Mononuclear cell (primary cell): ENCODE measurements around the gene DAPK3. TPM values are rescaled to one million over a fixed set of nuclear protein-coding genes. Genes with fewer than 3 reads are reported as not detected.

ENCODE experiments used
- H3K27me3 ChIP-seq: 2 replicates; pipeline ENCODE4 v1.6.0; 2011; ENCODE audit warnings: low read length, control low read depth; ENCODE audit not compliant: insufficient read depth
- H3K4me1 ChIP-seq: 2 replicates; pipeline ENCODE4 v1.5.1; 2011; ENCODE audit warnings: mild to moderate bottlenecking, low read length, control low read depth; ENCODE audit not compliant: insufficient read depth
- H3K4me3 ChIP-seq: 2 replicates; pipeline ENCODE4 v1.5.1; 2011; ENCODE audit warnings: mild to moderate bottlenecking, low read length, moderate library complexity
- H3K9me3 ChIP-seq: 2 replicates; pipeline ENCODE4 v1.5.1; 2011; ENCODE audit warnings: low read depth, mild to moderate bottlenecking, control low read depth, low read length
- total RNA-seq: library from RNA; depleted of rRNA; stranded (reverse); fragments of >200 nt; gene quantifications from one replicate; pipeline ENCODE4 v1.2.3, GENCODE V29; 2012

The DAPK3 gene
- total RNA-seq, 1 donor: 17.8 TPM

DNA sequence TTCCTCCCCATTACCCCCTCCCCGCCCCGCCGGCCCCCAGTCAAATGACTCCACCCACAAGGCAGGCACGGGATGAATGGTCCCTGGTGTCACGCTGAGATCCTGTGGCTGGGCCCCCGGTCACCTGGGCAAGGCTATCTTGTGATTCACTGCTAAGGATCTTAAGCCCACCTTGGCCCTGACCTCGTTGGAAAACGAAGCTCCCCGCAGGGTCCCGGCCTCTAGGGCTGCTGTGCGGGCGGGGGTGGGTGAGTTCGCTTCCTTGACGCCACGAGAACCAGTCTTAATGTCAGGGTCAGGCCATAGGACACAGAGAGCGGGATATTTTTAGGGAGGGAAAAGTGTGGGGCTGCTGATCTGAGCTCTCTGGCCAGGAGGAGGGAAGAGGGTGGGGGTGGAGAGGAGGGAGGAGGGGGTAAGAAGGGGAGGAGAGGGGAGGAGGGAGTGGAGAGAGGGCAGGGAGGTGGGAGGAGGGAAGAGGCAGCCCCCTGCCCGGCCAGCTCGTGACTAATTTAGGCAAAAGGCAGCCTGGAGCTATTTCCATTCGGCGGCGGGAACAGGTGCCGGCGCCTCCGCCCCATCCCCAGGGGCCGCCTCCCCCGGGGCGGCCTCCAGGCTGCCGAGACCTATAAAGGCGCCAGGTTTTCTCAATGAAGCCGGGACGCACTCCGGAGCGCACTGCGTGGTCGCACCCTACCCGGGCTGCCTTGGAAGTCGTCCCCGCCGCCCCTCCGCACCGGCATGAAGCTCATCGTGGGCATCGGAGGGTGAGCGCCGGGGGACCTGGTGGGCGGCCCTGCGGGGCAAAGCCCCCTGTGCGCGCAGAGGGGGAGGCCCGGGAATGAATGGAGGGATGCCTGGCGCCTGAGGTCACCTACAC, 37.7 kb downstream of the DAPK3 start, which contains the start of gene NMRK2:
TSS of gene NMRK2 (plus strand) at position 139 of the 880 bp plus-strand sequence. CDS start at position 742, 603 bp downstream.
- Histone ChIP-seq H3K4me3 (no peak within 1 kb of the TSS), H3K9me3 (no peaks in the 10 kb centered on the region), H3K27me3 (peaks cover 7% of the 10 kb centered on the region), H3K4me1 (no peaks in the 10 kb centered on the region)

DNA sequence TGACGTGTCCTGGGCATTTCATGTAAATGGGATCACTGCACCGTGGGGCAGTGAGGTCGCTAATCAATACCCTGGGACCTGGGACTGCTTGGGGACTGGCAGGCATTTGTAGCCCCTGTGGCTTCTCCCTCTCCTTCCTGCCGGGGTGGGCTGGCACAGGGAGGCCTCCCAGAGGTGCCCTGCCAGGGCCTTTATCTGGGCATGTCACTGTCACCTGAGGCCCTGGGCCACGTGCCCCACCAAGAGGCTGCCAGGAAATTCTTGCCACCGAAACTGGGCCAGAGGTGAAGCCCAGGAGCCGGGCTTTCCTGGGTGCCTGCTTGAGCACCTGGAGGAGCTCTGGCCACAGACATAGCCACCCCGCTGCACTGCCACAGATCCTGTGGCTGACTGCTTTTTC, 39.9 kb downstream of the DAPK3 start:
- no peak overlapping the region for H3K4me3 ChIP-seq
- H3K27me3 ChIP-seq: peaks cover 7% of the 10 kb centered on the region
- H3K9me3 ChIP-seq: no peaks in the 10 kb centered on the region
- no peaks in the 10 kb centered on the region for H3K4me1 ChIP-seq

DNA sequence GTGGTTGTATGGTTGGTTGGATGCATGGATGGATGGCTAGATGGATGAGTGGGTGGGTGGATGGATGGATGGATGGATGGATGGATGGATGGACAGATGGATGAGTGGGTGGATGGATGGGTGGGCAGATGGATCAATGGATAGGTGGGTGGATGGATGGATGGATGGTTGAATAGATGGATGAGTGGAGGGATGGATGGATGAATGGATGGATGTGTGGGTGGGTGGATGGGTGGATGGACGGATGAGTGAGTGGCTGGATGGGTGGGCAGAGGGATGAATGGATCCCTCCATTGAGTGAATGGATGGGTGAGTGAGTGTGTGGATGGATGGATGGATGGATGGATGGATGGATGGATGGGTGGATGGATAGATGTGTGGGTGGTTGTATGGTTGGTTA, 47.0 kb downstream of the DAPK3 start:
- Histone ChIP-seq H3K27me3 (no peaks in the 10 kb centered on the region), H3K4me1 (no peaks in the 10 kb centered on the region), H3K9me3 (no peaks in the 10 kb centered on the region), H3K4me3 (no peak overlapping the region)

DNA sequence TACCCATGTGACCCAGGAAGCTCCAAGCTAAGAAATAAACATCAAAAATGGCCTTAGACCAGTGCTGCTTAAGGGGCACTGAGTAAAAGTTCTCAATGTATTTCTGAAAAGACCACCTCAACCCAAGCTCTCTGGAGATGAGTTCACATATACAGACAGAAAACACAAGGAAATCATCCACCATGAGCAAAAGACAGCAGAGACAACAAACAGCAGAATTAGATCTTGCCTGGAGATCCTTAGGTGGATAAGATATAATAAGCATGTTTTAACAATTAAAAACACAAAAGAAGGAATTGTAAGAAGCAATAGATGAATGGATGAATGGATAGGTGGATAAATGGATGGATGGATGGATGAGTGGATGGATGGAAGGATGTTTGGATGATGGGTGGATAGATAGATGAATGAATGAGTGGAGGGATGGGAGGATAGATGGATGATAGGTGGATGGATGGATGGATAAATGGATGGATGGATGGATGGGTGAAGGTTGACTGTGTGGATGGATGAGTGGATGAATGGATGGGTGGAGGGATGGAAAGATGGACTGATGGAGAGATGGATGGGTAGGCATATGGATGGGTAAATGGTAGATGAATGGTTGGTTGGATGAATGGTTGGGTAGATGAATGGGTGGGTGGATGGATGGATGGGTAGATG, 47.7 kb downstream of the DAPK3 start:
- Histone ChIP-seq H3K4me1 (no peaks in the 10 kb centered on the region), H3K4me3 (no peak overlapping the region), H3K9me3 (no peaks in the 10 kb centered on the region), H3K27me3 (no peaks in the 10 kb centered on the region)

DNA sequence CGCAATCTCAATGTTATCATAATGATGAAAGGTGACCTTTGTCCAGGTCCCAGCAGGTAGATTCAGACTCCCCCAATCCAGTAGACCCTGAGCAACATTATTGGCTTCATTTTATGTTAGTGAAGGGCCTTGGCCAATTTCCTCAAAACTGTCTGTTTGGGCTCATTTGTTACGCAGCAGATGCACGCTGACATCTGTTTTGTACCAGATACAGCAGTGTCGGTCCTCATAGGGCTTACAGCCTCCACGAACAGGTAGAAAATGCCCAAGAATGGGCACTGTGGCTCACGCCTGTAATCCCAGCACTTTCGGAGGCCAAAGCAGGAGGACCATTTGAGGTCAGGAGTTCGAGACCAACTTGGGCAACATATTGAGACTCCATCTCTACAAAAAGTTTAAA, 51.1 kb downstream of the DAPK3 start:
- Histone ChIP-seq H3K27me3 (no peaks in the 10 kb centered on the region), H3K9me3 (no peaks in the 10 kb centered on the region), H3K4me3 (no peak overlapping the region), H3K4me1 (no peaks in the 10 kb centered on the region)

DNA sequence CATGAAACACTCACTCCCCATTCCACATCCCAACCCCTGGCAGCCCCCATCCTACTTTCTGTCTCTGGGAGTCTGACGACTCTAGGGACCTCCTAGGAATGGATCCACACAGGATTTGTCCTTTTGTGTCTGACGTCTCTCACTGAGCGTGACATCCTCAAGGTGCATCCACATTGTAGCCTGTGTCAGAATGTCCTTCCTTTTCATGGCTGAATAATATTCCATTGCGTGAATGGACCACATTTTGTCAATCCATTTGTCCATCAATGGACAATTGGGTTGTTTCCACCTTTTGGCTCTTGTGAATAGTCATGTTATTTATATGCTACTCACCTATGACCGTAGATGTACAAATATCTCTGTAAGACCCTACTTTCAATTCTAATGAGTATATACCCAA, 54.9 kb downstream of the DAPK3 start:
- H3K4me1 ChIP-seq: no peaks in the 10 kb centered on the region
- H3K27me3 ChIP-seq: no peaks in the 10 kb centered on the region
- no peak overlapping the region for H3K4me3 ChIP-seq
- H3K9me3 ChIP-seq: no peaks in the 10 kb centered on the region

DNA sequence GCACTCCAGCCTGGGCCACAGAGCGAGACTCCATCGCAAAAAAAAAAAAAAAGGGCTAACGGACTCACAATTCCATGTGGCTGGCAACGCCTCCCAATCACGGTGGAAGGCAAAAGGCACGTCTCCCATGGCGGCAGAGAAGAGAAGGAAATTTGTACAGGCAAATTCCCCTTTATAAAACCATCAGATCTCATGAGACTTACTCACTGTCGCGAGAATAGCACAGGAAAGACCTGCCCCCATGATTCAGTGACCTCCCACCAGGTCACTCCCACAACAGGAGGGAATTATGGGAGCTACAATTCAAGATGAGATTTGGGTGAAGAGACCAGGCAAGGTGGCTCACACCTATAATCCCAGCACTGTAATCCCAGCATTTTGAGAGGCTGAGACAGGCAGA, 56.7 kb downstream of the DAPK3 start:
- Histone ChIP-seq H3K4me3 (no peak overlapping the region), H3K4me1 (no peaks in the 10 kb centered on the region), H3K27me3 (no peaks in the 10 kb centered on the region), H3K9me3 (no peaks in the 10 kb centered on the region)

DNA sequence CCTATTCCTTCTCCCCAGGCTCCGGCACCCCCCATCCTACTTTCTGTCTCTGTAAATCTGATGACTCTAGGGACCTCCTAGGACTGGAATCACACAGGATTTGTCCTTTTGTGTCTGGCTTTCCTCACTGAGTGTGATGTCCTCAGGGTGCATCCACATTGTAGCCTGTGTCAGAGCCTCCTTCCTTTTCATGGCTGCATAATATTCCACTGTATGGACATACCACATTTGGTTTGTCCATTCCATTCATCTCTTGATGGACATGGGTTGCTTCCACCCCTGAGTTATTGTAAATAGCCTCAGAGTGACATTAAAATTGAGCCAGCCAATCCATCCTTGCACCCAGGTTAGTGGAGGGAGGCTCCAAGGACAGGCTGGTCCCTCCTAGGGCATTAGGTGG, 60.8 kb downstream of the DAPK3 start:
- H3K4me1 ChIP-seq: no peaks in the 10 kb centered on the region
- H3K27me3 ChIP-seq: no peaks in the 10 kb centered on the region
- H3K4me3 ChIP-seq: no peak overlapping the region
- no peaks in the 10 kb centered on the region for H3K9me3 ChIP-seq

Other genes starting within 250 kb of the DAPK3 start
- 47.6 TPM for gene APBA3, start 209.4 kb downstream of the DAPK3 start, total RNA-seq
- 40.4 TPM for gene MRPL54, start 208.4 kb downstream of the DAPK3 start, total RNA-seq
- gene RAX2, start 198.9 kb downstream of the DAPK3 start, total RNA-seq: not detected
- 31.6 TPM for gene MATK, start 184.7 kb downstream of the DAPK3 start, total RNA-seq
- gene ZFR2, start 102.1 kb downstream of the DAPK3 start, total RNA-seq: 0.21 TPM
- gene ATCAY, start 90.4 kb downstream of the DAPK3 start, total RNA-seq: not detected
- not detected for gene NMRK2, start 38.0 kb downstream of the DAPK3 start, total RNA-seq
- gene EEF2, start 14.4 kb upstream of the DAPK3 start, total RNA-seq: 1,886 TPM
- 12.0 TPM for gene PIAS4, start 36.6 kb upstream of the DAPK3 start, total RNA-seq
- 91.1 TPM for gene ZBTB7A, start 95.8 kb upstream of the DAPK3 start, total RNA-seq
- gene MAP2K2, start 153.0 kb upstream of the DAPK3 start, total RNA-seq: 56.4 TPM
- gene CREB3L3, start 182.5 kb upstream of the DAPK3 start, total RNA-seq: under 0.01 TPM
- 9.3 TPM for gene SIRT6, start 211.5 kb upstream of the DAPK3 start, total RNA-seq
- 0.10 TPM for gene ANKRD24, start 211.6 kb upstream of the DAPK3 start, total RNA-seq